ENCODE results near the gene BIN1. TPM values are rescaled to one million over a fixed set of nuclear protein-coding genes. Genes with fewer than 3 reads are reported as not detected.
"Not testable (repeated sequence)": the region's sequence is repeated elsewhere in the genome, so short reads cannot be mapped to it uniquely, and the experiment has no call there.

The BIN1 gene
- total RNA-seq, 1 donor from 2014 or later, result 47.7 TPM

DNA sequence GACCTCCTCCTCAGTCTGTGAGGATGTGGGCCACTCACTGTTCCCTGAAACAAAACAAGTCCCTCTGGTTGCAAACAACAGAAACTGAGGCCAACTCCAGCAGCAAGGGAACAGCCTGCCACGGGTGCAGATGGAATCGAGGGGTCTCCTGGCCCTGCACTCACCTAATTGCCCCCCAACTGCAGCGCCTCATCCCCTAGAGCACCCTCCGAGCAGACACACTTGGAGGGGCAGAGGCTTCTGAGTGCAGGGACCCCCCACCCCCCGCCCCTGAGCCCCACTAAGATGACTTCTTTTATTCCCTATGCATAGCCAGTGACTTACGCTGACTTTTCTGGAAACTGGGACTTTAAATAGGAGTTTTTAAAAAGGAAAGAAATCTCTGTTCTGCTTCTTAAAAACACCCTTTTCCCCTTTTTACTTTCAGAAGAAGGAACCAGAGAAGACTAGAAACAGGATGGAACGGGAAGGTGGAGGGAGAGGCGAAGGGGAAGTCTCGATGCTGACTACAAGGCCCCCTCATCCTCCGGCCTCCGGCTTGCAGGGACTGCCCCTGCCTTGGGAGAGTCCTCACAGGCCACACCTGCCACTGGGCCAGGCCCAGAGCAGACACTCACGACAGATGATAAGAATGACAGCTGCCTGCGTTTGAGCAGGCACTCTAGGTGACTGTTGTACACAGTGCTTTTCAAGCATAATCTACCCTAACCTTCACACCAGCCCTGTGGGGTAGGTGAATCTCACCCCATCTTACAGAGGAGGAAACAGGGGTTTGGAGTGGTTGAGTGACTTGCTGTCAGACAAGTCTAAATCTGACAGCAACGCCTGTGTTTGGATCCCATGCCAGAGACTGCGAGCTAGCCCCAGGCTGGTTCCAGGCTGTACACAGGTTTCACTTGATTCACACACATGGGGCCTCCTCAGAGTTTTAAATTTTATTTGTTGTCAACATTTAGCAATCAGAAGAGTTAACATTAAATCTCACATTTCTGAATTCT is 28.2 kb upstream of the BIN1 start:
- DNase-seq (ENCODE audit: low spot score), result no peak

DNA sequence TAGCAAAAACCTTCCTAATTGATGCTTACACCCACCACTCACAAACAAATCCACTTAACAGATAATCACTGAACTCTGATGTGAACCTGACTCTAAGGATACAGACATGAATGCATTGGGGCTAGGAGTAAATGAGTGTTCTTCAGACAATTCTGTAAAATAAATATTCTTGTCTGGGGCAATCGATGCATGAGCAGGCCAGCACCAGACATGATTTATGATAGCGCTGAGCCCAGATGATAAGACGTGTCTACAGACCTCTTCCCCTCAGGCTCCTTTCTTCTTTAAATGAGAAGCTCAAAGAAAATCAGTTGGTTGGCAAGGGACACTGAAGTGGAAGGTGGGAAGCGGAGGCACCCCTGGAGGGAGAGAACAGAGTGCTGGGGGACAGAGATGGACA is 27.3 kb upstream of the BIN1 start:
- no peak for DNase-seq (ENCODE audit: low spot score)

DNA sequence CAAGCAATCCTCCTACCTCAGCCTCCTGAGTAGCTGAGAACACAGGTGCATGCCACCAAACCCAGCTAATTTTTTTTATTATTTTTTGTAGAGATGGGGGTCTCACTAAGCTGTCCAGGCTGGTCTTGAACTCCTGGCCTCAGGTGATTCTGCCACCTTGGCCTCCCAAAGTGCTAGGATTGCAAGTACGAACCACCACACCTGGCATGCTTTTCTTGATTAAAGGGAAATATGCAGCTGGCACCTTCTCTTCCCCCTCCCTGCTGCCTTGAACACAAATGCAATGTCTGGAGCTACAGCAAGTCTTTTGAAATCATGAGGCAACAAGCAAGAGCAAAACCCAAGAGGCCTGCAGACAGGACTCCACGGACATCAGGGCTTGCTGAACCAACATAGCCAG is 26.8 kb upstream of the BIN1 start:
- no peak for DNase-seq (ENCODE audit: low spot score)

DNA sequence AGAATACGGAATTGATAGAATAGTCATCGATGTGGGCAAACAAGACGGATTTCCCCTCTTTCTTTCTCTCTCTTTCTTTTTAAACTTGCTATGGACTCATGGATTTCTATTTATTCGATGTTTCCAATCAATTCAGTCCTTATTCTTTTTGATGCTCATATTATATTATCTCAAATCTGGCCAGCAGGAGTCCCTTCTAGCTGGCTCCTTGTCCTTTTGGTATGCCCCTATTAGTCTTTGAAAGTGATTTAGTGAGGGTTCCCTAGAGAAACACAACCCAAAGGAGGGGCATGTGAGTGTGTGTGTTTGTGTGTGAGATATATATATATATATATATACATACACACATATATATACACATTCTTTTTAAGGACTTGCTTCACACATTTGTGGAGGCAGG is 23.5 kb upstream of the BIN1 start:
- DNase-seq (ENCODE audit: low spot score), result no peak

DNA sequence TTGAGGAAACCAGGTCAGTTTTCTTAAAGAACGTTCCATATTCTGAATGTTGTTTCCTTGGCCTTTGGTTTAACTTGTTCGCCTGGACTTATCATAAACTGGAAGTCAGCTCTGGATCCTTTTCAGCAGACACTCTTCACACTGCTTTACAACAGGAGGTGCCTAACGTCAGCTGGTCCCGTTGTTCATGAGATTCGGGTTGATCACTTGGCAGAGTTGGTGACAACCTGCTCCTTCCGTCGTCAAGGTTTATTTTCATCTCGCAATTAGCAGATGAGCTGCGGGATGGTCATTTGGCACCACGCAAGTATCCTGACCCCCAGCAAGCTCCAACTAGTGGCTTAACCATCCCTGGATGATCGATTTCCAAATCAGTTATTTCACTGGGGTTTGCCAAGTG is 23.0 kb upstream of the BIN1 start:
- no peak for DNase-seq (ENCODE audit: low spot score)

DNA sequence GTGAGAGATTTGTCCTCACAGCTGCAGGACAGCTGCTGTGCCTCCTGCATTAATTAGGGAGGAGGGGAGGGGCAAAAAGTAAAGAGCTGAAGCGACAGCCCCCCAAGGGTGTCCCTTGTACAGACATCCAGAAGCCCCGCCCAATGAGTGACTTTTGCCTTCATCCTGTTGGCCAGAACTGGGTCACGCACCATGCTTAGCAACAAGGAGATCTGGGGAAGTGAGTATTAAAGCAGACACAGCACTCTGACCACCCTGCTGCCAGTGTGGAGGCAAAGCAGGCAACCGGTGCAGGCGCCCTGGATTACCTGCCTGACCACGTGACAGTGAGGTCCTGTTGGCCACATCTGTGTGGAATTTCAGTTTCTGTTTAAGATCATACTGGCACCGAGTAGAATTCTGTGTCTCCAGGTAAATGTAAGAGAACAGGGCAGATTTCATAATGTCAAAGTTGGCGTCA is 21.5 kb upstream of the BIN1 start:
- DNase-seq (ENCODE audit: low spot score), result peak; percentile 42

DNA sequence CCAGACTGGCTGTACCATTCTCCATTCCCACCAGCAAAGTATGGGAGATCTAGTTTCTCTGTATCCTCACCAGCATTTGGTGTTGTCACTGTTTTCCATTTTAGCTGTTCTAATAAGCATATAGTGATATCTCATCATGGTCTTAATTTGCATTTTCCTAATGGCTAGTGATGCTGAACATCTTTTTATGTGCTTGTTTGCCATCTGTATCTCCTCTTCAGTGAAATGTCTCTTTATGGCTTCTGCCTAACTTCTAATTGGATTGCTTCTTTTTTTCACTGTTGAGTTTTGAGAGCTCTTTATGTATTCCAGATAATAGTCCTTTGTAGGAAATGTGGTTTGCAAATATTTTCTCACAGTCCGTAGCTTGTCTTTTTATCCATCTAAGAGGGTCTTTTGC is 18.9 kb upstream of the BIN1 start:
- no peak for DNase-seq (ENCODE audit: low spot score)

DNA sequence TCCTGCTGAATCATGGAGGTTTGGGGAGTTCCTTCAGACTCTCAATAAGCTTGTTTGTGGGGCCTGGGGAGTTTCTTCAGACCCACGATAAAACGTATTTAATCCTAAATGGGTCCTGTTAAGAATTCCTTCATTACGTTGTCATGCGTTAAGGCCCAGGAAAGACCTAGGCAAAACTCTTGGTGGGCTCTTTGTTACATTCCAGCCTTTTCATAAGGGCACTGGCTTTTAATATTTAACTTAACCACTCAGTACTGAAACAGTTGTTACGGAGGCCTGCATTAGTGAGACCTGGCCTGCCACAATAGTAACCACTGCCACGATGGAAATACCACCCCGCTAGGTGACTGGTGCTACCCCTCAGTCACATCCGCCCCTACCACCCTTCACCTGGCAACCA is 17.5 kb upstream of the BIN1 start:
- DNase-seq (ENCODE audit: low spot score), result no peak

DNA sequence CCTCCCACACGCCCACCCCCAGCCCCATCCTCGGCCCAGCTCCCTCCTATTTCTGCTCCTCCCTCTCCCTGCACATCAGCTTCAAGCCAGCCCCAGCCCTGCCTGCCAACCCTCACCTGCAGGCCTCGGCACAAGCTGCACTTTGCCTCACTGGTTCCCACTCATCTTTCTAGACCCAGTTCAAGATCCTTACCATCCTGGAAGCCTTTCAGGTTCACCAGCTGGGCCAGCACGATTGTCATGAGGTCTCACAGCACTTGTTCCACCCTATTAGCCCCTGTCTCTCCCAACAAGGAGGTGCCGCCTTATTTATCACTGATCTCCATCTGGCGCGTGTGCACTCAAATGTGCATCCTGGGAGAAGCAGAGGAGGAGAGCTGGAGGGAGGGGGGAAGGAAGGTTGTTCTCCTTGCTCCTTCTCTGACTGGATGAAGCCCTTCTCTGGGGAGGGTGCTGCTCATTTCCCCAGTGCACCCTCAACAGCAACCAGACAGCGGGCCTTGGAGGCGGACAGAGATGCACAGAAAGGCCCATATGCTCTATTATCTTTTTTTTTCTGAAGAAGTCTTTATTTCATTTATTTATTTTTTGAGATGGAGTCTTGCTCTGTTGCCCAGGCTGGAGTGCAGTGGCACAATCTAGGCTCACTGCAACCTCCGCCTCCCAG is 15.5 kb upstream of the BIN1 start:
- no peak for DNase-seq (ENCODE audit: low spot score)

DNA sequence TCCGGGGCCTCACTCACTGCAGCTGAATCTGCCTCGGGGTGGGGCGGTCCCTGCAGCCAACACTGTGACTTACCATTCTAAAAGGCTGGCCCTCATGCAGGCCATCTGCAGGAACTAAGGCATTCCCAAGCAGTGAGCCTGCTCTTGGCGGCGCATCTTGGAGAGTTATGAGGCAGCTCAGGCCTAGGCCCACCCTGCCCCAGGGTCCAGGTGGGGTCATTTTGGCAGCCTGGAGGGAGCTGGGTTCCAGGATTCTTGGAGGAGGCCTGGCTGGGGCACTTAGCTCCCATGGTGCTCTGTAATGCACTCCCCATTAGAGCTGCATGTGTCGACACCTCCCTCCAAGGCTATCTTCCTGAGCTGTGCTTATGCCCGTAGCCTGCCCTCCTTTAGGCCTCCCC is 14.8 kb upstream of the BIN1 start:
- no peak for DNase-seq (ENCODE audit: low spot score)

DNA sequence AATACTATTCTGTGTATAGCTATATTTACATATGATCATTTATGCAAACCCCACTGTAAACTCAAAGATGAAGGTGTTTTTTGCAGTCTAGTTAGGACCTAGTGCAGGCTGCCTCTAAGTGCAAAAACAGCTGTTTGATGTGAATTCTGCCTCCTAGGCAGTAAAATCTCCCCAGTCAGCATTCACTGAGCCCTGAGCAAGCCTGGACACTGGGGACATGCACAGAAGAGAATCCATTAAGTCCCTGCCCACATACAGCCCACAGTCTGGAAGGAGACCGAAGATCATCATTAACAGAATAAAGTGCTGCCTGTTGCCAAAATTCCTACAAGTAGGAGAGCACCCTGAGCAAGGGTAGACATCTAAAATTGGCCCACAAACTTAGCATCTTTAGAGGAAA is 14.4 kb upstream of the BIN1 start:
- no peak for DNase-seq (ENCODE audit: low spot score)

DNA sequence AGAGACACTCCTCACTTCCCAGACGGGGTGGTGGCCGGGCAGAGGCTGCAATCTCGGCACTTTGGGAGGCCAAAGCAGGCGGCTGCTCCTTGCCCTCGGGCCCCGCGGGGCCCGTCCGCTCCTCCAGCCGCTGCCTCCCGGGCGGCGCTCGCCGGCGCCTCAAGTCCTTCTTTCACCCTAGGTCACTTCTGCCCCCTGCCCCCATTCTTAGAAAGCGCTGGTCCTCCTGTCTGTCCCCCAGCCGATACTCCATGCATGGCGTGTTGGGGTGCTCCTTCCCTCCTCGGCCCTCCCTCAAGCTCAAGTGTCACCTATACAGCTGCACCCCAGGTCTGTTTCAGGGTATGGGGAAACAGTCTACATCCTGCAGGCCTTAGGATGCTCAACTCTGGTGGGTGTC is 13.5 kb upstream of the BIN1 start:
- DNase-seq (ENCODE audit: low spot score), result not testable (repeated sequence)

DNA sequence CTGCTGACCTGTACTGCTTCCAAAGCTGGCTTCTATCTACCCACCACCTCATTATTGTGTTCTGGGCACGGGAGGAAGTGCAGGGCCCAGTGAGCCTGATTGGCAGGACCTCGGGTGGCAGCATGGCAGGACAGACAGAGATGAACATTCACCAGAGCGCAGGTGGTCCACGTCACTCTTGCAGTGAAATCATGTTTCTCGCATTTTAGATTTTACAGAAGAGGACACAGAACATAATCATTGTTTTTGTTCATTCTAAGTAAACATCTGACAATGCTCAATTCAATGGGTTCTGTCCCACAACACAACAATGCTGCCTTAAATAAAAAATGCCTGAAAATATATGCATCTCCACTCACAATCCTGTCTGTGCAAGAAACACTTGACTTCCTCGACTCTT is 11.5 kb upstream of the BIN1 start:
- no peak for DNase-seq (ENCODE audit: low spot score)

DNA sequence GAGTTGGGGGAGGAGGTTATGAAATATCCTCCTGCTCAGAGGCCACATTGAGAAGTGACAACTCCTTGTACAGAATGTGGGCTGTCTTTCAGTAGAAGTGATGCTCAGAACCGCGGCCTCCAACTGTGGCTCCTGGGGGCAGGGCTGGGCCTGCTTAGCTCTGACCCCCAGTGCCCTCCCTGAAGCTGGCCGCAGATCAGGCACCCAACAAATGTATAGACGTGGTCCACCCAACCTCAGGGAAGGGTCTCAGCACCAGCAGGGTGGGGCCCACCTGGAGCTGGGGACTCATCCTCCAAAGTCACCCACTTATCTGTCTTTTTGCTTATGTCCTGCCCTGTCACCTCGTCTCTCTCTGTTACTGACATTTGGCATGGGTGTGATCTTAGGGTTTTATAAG is 11.1 kb upstream of the BIN1 start:
- DNase-seq (ENCODE audit: low spot score), result no peak

DNA sequence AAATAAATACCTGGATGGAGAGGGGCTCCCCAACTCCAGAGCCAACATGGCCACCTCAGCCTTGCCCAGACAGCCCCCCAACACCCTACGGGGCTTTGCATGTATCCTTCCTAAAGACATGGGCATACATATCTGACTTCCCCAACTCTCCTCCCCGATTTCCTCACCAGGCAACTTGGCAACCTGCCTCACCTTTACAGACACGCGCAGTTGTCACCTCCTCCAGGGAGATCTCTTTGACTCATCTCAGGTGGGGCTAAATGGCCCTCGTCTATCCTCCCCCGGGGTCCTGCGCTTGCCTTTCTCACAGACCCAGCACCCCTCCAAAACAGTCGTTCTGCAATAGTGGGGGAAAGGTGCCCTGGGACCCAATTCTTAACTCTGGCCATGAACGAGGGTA is 10.6 kb upstream of the BIN1 start:
- no peak for DNase-seq (ENCODE audit: low spot score)

DNA sequence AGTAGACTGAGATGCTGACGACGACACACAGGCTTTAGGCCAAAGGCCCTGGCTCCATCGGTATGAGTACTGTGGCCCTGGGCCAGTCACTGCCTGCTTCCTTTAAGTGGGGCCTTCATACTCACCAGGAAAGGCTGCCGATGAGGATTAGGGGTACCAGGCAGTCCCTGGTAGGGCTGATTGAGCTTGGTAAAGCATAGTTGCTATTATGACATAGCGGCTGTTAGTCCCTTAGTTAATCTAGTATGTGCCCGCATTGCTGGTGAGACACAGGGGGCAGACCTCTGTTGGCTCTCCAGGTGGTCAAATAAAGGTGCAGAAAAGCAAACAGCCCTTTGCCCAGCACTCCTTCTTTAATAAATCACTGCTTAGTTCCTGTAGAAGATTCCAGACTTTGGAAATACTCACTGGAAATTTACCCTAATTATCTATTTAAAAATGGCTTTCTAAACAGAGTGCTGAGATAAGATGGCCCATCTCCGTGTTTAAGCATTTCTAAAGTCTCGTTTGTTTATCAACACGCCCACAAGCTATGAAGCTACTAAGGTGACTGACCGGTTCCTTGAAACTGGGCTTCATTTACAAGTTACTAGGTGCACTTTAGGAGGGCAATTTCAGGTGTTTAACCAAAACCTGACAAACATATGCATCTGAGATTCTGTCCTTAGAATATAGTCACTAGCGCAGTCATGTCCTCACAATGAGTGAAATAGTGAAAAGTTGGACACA is 8.7 kb upstream of the BIN1 start:
- DNase-seq (ENCODE audit: low spot score), result no peak

DNA sequence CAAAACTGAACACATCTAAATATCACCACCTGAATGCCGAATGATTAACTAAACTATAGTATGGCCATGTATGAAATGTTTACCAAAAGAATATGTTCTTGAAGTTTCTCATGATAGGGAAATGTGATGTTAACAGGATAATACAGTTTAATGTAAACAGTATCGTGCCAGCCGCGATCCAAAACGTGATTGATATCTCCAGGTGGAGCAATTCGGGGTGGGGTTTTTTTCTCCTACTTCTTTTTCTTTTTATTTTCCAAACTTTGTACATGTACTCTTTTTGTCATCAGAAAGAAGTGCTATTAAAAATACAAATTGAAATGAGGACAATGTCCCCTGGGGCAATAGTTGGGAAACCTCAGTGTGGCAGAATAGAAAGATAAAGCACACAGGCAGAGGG is 4.0 kb upstream of the BIN1 start:
- DNase-seq (ENCODE audit: low spot score), result no peak

DNA sequence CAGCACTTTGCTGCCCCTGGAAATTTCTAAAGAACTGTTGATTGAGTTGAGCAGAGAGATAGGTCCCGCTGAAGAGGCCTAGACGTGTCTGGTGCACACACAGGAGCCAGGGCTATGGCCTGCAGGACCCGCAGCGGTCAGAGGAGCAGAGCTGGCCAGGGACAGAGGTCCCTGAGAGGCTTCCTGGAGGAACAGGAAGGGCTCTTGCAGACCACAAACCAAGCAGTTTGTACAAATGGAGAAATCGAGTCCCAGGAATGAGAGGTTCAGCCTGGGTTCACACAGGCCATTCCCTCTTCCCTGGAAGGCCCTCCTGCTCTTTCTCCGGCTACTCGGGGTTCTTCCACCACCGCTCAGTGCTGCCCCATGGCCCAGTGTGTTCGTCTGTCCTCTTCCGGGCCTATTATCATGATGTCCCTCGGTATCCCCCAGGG is 1.2 kb upstream of the BIN1 start:
- no peak for DNase-seq (ENCODE audit: low spot score)

DNA sequence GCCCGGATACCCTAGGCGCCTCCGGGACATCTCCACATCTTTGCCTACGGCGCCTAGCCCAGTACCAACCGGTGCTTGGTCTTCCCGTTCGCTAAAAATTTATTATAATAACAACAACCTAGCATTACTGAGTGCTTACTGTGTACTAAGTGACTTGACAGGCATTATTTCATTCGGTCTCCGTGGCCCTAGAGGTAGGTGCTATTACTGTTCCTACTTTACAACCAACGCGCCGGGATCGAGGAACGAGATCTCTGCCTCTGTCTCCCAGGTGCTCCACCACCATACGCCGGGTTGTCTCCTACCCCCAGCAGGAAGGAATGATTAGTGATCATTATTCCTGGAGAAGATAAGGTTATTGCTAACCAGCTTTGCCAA is 657 bp upstream of the BIN1 start:
- DNase-seq (ENCODE audit: low spot score), result no peak

DNA sequence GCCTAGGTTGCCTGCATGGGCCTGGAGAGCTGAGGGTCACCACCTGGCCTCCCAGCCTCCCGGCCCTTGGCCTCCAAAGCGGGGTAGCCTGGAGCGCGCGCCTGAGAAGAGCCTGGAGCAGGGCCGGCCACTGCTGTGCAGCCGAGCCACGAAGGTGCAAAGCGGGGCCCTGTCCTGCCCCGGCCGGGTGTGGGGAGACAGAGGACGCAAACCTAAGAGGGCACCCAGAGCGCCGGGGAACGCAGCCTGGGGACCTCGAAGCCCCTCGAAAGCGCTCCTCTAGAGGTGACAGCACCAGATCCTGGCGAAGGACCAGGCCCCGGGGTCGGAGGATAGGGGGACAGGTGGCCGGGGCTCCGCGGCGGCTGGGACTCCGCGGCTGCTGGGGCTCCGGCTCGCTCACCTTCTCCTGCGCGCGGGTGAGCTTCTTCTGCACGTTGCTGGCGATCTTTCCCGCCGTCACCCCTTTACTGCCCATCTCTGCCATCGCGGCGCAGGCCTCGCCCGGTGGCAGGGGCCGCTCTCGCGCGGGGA is 430 bp downstream of the BIN1 start:
- no peak for DNase-seq (ENCODE audit: low spot score)

DNA sequence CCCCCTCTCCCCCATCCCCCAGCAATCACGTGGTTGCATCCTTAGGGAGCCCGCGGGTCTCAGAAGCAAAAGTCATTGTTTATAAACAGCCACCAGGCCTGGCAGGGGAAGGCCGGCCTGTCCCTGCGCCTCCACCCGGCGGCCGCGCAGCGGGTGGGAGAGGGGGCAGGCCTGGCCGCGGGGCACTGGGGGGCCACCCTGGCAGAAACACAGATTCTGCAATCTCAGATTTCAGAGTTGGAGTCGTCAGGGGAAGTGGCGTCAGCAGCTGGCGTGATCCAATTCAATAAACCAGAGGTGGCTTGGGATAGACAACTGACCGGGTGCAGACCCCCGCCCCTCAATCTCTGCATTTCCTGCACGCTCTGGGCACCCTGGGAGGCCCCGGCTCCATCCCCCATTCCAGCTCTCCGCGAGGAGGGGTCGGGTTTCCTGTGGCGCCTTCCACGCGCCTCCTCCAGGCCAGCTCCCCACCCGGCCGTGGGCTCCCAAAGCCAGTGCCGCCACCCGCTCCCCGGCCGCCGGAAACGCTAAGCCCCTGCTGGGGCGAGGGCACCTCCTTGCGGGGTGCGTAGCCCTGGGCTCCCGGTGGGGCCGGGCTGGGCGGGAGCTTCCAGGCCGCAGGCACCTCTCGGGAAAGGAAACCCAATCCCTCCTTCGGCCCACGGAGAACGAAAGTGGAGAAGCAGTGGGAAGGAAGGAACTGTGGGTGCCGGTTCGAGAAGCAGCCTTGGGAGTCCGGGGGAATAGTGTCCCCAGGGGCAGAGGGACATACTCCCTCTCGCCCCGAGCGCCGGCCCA is 1.1 kb downstream of the BIN1 start:
- DNase-seq (ENCODE audit: low spot score), result peak; percentile 75

All from umbilical cord (tissue), 2 donors.